Right renal pelvis (tissue), 4 donors: ENCODE data around the gene DBNDD2. TPM values are rescaled to one million over a fixed set of nuclear protein-coding genes. Genes with fewer than 3 reads are reported as not detected.

Source experiments
- DNase-seq, 4 donors: peaks; one replicate each; pipeline ENCODE4 v3.0.0-alpha.2; 2013; ENCODE audit warnings: low read depth in 4 of 4, low spot score in 3 of 4, missing footprints in 1 of 4
- polyA plus RNA-seq, 4 donors: library from polyadenylated mRNA; unstranded; fragments of 120-200 nt; gene quantifications; one replicate each; pipeline ENCODE4 v1.2.1, GENCODE V29; 2013; ENCODE audit not compliant: insufficient read length in 4 of 4

The DBNDD2 gene
- polyA plus RNA-seq, result 10 to 100 TPM; 24.7 to 29.7 (median 26.3) TPM

- no peak for DNase-seq
Measured at GRCh38 chr20:45407783-45408645, at the start of gene DBNDD2. Gene DBNDD2 (plus strand): TSS chr20:45408289. CDS start chr20:45408468, 179 bp downstream.

- no peak for DNase-seq
Measured at GRCh38 chr20:45359069-45359405, 49.1 kb upstream of the DBNDD2 start.

GRCh38 chr20:45359406-45360148 lies 48.5 kb upstream of the DBNDD2 start:
- DNase-seq, result no peak

- DNase-seq, result no peak
Measured at GRCh38 chr20:45361793-45362192, 46.3 kb upstream of the DBNDD2 start.

GRCh38 chr20:45362804-45363610 lies 45.1 kb upstream of the DBNDD2 start, which contains the start of gene SYS1:
Gene SYS1 (plus strand): TSS chr20:45363156. CDS start chr20:45363532, 376 bp downstream.
- DNase-seq, result peak; percentile 98

- no peak for DNase-seq
Measured at GRCh38 chr20:45363611-45364492, 44.2 kb upstream of the DBNDD2 start.

- no peak for DNase-seq
Measured at GRCh38 chr20:45365444-45365970, 42.6 kb upstream of the DBNDD2 start.

GRCh38 chr20:45366192-45366591 lies 41.9 kb upstream of the DBNDD2 start:
- no peak for DNase-seq

- no peak for DNase-seq
Measured at GRCh38 chr20:45366631-45367030, 41.5 kb upstream of the DBNDD2 start.

GRCh38 chr20:45367126-45367525 lies 41.0 kb upstream of the DBNDD2 start:
- DNase-seq, result no peak

GRCh38 chr20:45368221-45368980 lies 39.7 kb upstream of the DBNDD2 start:
- no peak for DNase-seq

GRCh38 chr20:45370571-45371160 lies 37.4 kb upstream of the DBNDD2 start:
- DNase-seq, result no peak

- DNase-seq, result no peak
Measured at GRCh38 chr20:45372241-45372640, 35.8 kb upstream of the DBNDD2 start.

GRCh38 chr20:45372646-45373352 lies 35.3 kb upstream of the DBNDD2 start:
- DNase-seq, result no peak

GRCh38 chr20:45373353-45374100 lies 34.6 kb upstream of the DBNDD2 start:
- peak; percentile 62 to 78 (median 74) for DNase-seq

- DNase-seq, result no peak
Measured at GRCh38 chr20:45374101-45374467, 34.0 kb upstream of the DBNDD2 start.

- no peak for DNase-seq
Measured at GRCh38 chr20:45374966-45375365, 33.1 kb upstream of the DBNDD2 start.
